Trophoblast cell (in vitro differentiated cells and primary cell): ENCODE results near the gene KRT222.

Experiments
- DNase-seq, 2 donors: peaks; one replicate each; pipeline ENCODE4 v3.0.0-alpha.2; 2016
- H2AFZ ChIP-seq: 2 replicates; pipeline ENCODE4 v1.6.1; 2013; ENCODE audit warnings: low read length, moderate library complexity, mild to moderate bottlenecking; ENCODE audit not compliant: insufficient read depth, poor library complexity
- H2AK5ac ChIP-seq: 2 replicates; pipeline ENCODE4 v1.6.1; 2013; ENCODE audit warnings: mild to moderate bottlenecking, low read length
- H2BK120ac ChIP-seq: 2 replicates; pipeline ENCODE4 v1.6.1; 2013; ENCODE audit warnings: low read length, mild to moderate bottlenecking, moderate library complexity; ENCODE audit not compliant: insufficient read depth, poor library complexity
- H2BK12ac ChIP-seq: 2 replicates; pipeline ENCODE4 v1.6.1; 2013; ENCODE audit warnings: mild to moderate bottlenecking, low read length, moderate library complexity
- H2BK5ac ChIP-seq: 2 replicates; pipeline ENCODE4 v1.6.1; 2013; ENCODE audit warnings: low read length, low read depth, moderate library complexity, mild to moderate bottlenecking; ENCODE audit not compliant: poor library complexity
- H3K14ac ChIP-seq: 2 replicates; pipeline ENCODE4 v1.6.1; 2013; ENCODE audit warnings: mild to moderate bottlenecking, low read length
- H3K18ac ChIP-seq: 2 replicates; pipeline ENCODE4 v1.6.1; 2013; ENCODE audit warnings: mild to moderate bottlenecking, low read length
- H3K23ac ChIP-seq: 2 replicates; pipeline ENCODE4 v1.6.1; 2013; ENCODE audit warnings: low read length
- H3K27ac ChIP-seq: 2 replicates; pipeline ENCODE4 v1.5.1; 2013; ENCODE audit warnings: low read depth, mild to moderate bottlenecking, inconsistent platforms, low read length, moderate library complexity
- H3K27me3 ChIP-seq: 2 replicates; pipeline ENCODE4 v1.6.1; 2013; ENCODE audit warnings: inconsistent platforms, mild to moderate bottlenecking, low read length, moderate library complexity; ENCODE audit not compliant: insufficient read depth
- H3K36me3 ChIP-seq, 2 experiments: 1 replicate in 1 of 2; 2 replicates in 1 of 2; pipeline ENCODE4 v1.6.1; 2013; ENCODE audit warnings: low read length in 2 of 2, mild to moderate bottlenecking in 2 of 2, moderate library complexity in 1 of 2; ENCODE audit not compliant: insufficient read depth in 2 of 2, control insufficient read depth in 1 of 2
- H3K4ac ChIP-seq: 2 replicates; pipeline ENCODE4 v1.6.1; 2013; ENCODE audit warnings: low read depth, mild to moderate bottlenecking, low read length, moderate library complexity
- H3K4me1 ChIP-seq, 2 experiments: 1 replicate in 1 of 2; 2 replicates in 1 of 2; pipeline ENCODE4 v1.6.1; 2013; ENCODE audit warnings: low read length in 2 of 2, mild to moderate bottlenecking in 2 of 2, moderate library complexity in 1 of 2; ENCODE audit not compliant: insufficient read depth in 2 of 2, control insufficient read depth in 1 of 2
- H3K4me2 ChIP-seq: 2 replicates; pipeline ENCODE4 v1.6.1; 2013; ENCODE audit warnings: inconsistent platforms, mild to moderate bottlenecking, low read length, moderate library complexity
- H3K4me3 ChIP-seq: 2 replicates; pipeline ENCODE4 v1.5.1; 2013; ENCODE audit warnings: mild to moderate bottlenecking, low read depth, low read length, inconsistent platforms
- H3K79me1 ChIP-seq: one replicate; pipeline ENCODE4 v1.6.1; 2013; ENCODE audit warnings: low read length
- H3K79me2 ChIP-seq: 2 replicates; pipeline ENCODE4 v1.6.1; 2013; ENCODE audit warnings: low read length, mild to moderate bottlenecking; ENCODE audit not compliant: control insufficient read depth, insufficient read depth, poor library complexity
- H3K9ac ChIP-seq: 2 replicates; pipeline ENCODE4 v1.6.1; 2013; ENCODE audit warnings: mild to moderate bottlenecking, low read length
- H3K9me3 ChIP-seq: 2 replicates; pipeline ENCODE4 v1.6.1; 2013; ENCODE audit warnings: low read depth, mild to moderate bottlenecking, control low read depth, inconsistent platforms, low read length; ENCODE audit not compliant: insufficient read depth
- H4K12ac ChIP-seq: 2 replicates; pipeline ENCODE4 v1.6.1; 2013; ENCODE audit warnings: low read depth, mild to moderate bottlenecking, low read length, moderate library complexity
- H4K8ac ChIP-seq: 2 replicates; pipeline ENCODE4 v1.6.1; 2013; ENCODE audit warnings: low read depth, mild to moderate bottlenecking, low read length, moderate library complexity
- H4K91ac ChIP-seq: one replicate; pipeline ENCODE4 v1.6.1; 2013; ENCODE audit warnings: low read depth, mild to moderate bottlenecking, low read length, moderate library complexity
- WGBS: extraction: QIAGEN DNeasy Blood & Tissue Kit; methylation state at CpG from one replicate; pipeline ENCODE4 v1.1.7; 2013; ENCODE audit warnings: missing lambda C conversion rate; ENCODE audit not compliant: insufficient read length, insufficient coverage; ENCODE audit errors: extremely low coverage; 5-methylcytosine and 5-hydroxymethylcytosine counted together

Gene KRT222

DNA sequence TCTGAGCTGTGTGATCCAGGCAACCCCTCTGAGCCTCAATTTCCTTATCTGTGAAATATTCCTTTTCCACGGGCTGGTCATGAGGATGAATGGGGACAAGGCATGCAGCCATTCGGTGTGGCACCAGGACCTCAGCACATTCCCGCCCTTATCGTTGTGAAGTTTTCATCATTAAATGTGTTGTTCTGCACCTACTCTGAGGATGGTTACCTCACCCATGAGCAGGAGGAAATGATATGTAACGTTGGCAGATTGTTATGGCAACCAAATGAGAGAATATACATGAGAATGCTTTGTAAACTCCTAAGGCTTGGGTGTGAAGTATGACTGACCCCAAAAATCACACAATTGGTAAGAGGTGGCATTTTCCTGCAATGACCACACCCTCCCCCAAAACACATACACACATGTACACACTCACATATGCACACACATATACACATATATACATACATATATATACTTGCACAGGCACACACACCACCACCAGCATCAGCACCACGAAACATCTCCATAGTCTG lies 56.9 kb downstream of the KRT222 start:
- Histone ChIP-seq H3K4me2 (peak overlapping the region; percentile 14), H3K79me1 (peaks cover 41% of the 10 kb centered on the region), H3K4me1 (peaks cover 35 to 42% of the 10 kb centered on the region in 2 experiments), H4K91ac (peak overlapping the region; percentile 99), H2BK12ac (peak overlapping the region; percentile 97), H3K4me3 (no peak overlapping the region), H2BK120ac (peak overlapping the region; percentile 99), H3K9me3 (no peaks in the 10 kb centered on the region), H3K27ac (peak overlapping the region; percentile 98), H2AFZ (peak overlapping the region; percentile 23), H3K18ac (peak overlapping the region; percentile 32), H3K27me3 (no peaks in the 10 kb centered on the region), H3K14ac (peak overlapping the region; percentile 69), H3K23ac (no peak overlapping the region), H2AK5ac (peak overlapping the region; percentile 98), H3K79me2 (peaks cover 9% of the 10 kb centered on the region), H3K4ac (peak overlapping the region; percentile 65), H3K36me3 (no peaks in the 10 kb centered on the region), H2BK5ac (peak overlapping the region; percentile 98), H4K12ac (no peak overlapping the region), H3K9ac (no peak overlapping the region), H4K8ac (peak overlapping the region; percentile 83)
- no CpG with 5 or more reads among the region's 6 CpGs for WGBS
- no peak for DNase-seq

DNA sequence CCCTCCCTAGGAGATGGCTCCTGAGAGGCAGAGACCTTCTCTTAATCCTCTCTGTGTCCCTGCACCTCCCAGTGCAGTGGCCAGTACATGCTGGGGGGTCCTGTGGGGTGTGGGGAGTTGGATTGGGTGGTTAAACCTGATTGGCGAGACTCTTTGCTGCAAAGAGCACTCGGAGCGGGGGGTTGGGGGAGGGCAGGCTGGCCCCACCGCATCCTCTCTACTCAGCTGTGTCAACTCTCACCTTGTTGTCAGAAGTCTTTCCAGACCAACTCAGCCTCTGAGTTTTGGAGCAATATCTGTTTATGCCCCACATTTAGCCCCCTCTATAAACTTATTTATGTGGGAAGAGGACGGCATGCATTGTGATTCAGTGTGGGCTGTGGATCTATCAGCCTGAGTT lies 57.3 kb downstream of the KRT222 start:
- Histone ChIP-seq H3K14ac (peak overlapping the region; percentile 84), H3K4me2 (peak overlapping the region; percentile 14), H3K9ac (no peak overlapping the region), H3K4me3 (no peak overlapping the region), H3K4me1 (peaks cover 40 to 47% of the 10 kb centered on the region in 2 experiments), H3K9me3 (no peaks in the 10 kb centered on the region), H3K27me3 (no peaks in the 10 kb centered on the region), H2BK120ac (peak overlapping the region; percentile 99), H2BK5ac (peak overlapping the region; percentile 98), H4K12ac (no peak overlapping the region), H2AFZ (peak overlapping the region; percentile 23), H2AK5ac (peak overlapping the region; percentile 98), H4K91ac (peak overlapping the region; percentile 99), H3K79me2 (peaks cover 9% of the 10 kb centered on the region), H3K4ac (peak overlapping the region; percentile 65), H4K8ac (peak overlapping the region; percentile 83), H3K27ac (peak overlapping the region; percentile 98), H3K79me1 (peaks cover 45% of the 10 kb centered on the region), H2BK12ac (peak overlapping the region; percentile 97), H3K36me3 (no peaks in the 10 kb centered on the region), H3K23ac (no peak overlapping the region), H3K18ac (peak overlapping the region; percentile 32)
- DNase-seq, result no peak
- no CpG with 5 or more reads among the region's 5 CpGs for WGBS

DNA sequence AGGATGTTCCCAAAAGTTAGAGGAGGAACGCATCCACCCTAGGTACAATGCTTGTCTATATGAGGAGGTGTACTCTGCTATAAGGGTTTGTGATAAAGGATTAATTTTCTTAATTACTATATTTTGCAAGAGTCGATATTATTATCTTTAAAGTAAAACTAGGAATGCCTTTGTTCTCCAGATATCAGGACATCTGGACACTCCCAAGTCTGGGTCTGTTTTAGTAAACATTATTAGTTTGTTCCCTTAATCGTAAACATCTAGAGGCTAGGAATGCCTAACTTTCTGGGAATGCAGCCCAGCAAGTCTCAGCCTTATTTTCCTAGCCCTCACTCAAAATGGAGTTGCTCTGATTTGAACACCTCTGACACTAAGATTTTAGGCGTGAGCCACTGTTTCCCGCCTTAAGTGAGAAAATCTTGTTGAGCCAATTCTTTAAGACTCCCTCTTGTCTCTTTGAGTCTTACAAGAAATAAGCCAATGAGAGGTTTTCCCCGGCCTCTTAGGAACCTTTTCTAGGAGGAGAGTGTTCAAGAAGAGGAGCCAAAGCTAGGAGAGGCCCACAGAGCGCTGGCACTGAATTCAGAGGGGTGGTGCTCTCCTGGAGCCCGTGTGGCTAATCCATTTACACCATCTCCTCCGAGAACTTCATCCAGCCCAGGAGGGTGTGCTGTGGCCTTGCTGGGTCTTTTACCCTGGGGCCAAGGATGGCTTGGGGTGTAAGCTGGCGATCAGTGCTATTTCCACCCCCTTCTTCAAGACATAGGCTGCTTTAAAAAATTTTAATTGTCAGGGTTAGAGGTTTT lies 58.2 kb downstream of the KRT222 start:
- H2BK120ac ChIP-seq, result peak overlapping the region; percentile 99
- peak overlapping the region; percentile 98 for H3K27ac ChIP-seq
- peak overlapping the region; percentile 90 for H3K14ac ChIP-seq
- peak overlapping the region; percentile 99 for H4K91ac ChIP-seq
- H3K79me1 ChIP-seq, result peaks cover 48% of the 10 kb centered on the region
- DNase-seq, result peak; percentile 40 to 76
- peaks cover 9% of the 10 kb centered on the region for H3K79me2 ChIP-seq
- H3K23ac ChIP-seq, result no peak overlapping the region
- H2BK5ac ChIP-seq, result peak overlapping the region; percentile 98
- WGBS, result no CpG with 5 or more reads among the region's 10 CpGs
- peak overlapping the region; percentile 85 for H4K8ac ChIP-seq
- no peaks in the 10 kb centered on the region for H3K36me3 ChIP-seq
- peak overlapping the region; percentile 87 for H2AFZ ChIP-seq
- no peak overlapping the region for H3K4me3 ChIP-seq
- H3K4me1 ChIP-seq, result peaks cover 48 to 55% of the 10 kb centered on the region in 2 experiments
- H2BK12ac ChIP-seq, result peak overlapping the region; percentile 97
- peak overlapping the region; percentile 79 for H4K12ac ChIP-seq
- H3K9me3 ChIP-seq, result no peaks in the 10 kb centered on the region
- peak overlapping the region; percentile 88 for H3K18ac ChIP-seq
- H3K9ac ChIP-seq, result no peak overlapping the region
- peak overlapping the region; percentile 83 for H2AK5ac ChIP-seq
- H3K27me3 ChIP-seq, result no peaks in the 10 kb centered on the region
- peak overlapping the region; percentile 50 for H3K4me2 ChIP-seq
- H3K4ac ChIP-seq, result peak overlapping the region; percentile 81

DNA sequence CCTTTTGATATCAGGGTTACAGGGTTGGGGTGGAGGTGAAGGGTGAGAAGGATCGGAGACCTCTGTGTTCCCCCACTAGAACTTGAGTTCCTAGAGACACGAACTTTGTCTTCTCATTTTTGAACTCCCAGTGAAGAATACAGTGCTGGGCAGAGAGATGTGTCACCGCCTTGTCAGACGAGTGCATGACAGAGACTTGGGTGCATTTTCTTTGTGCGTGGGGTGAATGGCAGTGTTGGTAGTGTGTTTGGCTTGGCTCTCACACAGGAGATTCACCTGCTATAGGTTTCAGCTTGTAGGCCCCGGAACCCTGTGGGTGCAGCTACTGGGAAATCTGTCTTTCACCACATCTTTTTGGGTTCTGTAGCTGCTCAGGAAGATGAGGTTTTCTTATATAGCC lies 59.7 kb downstream of the KRT222 start:
- Histone ChIP-seq H2BK120ac (peak overlapping the region; percentile 90), H4K12ac (no peak overlapping the region), H3K27me3 (no peaks in the 10 kb centered on the region), H3K4me2 (no peak overlapping the region), H3K79me1 (peaks cover 48% of the 10 kb centered on the region), H2BK12ac (peak overlapping the region; percentile 72), H3K4ac (peak overlapping the region; percentile 65), H3K9ac (no peak overlapping the region), H3K18ac (peak overlapping the region; percentile 6), H3K4me3 (no peak overlapping the region), H2AK5ac (peak overlapping the region; percentile 60), H2AFZ (no peak overlapping the region), H3K79me2 (peaks cover 9% of the 10 kb centered on the region), H4K8ac (peak overlapping the region; percentile 28), H2BK5ac (peak overlapping the region; percentile 10), H3K4me1 (peaks cover 48 to 55% of the 10 kb centered on the region in 2 experiments), H3K23ac (no peak overlapping the region), H3K14ac (peak overlapping the region; percentile 78), H4K91ac (peak overlapping the region; percentile 93), H3K27ac (no peak overlapping the region), H3K36me3 (no peaks in the 10 kb centered on the region), H3K9me3 (no peaks in the 10 kb centered on the region)
- WGBS, result no CpG with 5 or more reads among the region's 6 CpGs
- no peak for DNase-seq
